ENCODE data around the gene MED13L.

DNA sequence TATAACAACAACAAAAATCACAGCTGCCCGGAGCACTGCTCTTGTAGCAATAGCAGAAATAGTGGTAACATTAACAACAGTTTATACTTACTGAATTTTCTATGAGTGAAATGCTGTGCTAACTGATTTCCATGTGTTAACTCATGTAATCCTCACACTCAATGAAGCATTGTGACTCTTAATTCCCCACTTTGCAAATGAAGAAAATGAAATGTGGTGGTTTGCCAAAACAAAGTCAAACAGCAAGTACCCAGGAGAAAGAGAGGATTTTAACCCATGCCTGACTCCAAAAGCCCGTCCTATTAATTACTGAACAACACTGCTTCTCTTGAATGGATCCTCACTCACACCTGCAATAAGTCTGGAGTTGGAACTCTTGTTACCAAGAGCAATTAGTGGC lies 123.5 kb downstream of the MED13L start:
- TF ChIP-seq SUZ12 (IDR thresholded peaks at IDR 0.05; ENCODE audit: extremely low read depth, insufficient read depth, insufficient read length) (no peak), YY1 (IDR thresholded peaks at IDR 0.05; ENCODE audit: insufficient read depth, insufficient read length) (no peak), ZNF274 (IDR thresholded peaks at IDR 0.05; ENCODE audit: low read depth, low read length) (no peak)

Measured in NT2/D1 (cell line).